NCI-H1930 (cell line): ENCODE results near the gene CDK5RAP2.

Experiments
- DNase-seq, 2 experiments: peaks; one replicate each; lab custom pipeline; 2025; lab: John Stamatoyannopoulos, UW

The CDK5RAP2 gene

DNA sequence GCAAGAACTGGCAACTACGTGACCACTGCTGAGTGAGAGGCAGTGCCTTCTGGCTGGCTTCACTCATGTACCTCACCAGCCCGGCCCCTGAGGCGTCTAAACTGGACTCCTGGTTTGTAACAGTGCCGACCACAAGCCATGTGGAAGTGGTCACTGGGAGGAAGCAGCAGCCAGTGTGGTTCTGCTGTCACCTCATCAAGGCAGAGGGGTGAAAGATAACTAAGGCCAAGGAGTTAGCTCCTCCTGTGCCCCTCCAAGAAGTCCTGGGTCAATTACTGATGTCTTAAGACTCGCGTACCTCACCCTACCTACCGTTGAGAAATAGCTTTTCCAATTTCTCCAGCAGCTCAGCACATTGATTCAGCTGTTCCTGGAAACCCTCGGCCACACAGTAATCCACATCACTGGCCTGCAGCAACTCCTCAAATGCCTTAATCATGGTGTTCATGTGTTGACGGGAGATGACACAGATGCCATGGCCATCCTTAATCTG lies 142.9 kb downstream of the CDK5RAP2 start:
- DNase-seq, result no peak

DNA sequence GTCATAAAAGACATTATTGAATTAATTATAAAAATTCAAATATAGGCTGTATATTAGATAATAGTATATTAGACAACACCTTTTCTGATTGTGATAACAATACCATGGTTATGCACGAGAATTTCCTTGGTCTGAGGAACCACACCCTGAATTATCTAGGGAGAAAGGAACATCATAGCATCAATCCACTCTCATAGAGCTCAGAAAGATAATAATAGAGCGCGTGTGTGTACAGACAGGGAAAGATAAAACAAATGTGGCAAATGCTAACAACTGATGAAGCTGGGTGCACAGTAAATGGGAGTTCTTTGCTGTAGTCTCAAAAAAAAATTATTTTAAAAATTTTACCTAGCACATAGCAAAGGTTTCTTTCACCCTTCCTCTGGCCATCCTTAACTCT lies 143.5 kb downstream of the CDK5RAP2 start:
- no peak for DNase-seq

DNA sequence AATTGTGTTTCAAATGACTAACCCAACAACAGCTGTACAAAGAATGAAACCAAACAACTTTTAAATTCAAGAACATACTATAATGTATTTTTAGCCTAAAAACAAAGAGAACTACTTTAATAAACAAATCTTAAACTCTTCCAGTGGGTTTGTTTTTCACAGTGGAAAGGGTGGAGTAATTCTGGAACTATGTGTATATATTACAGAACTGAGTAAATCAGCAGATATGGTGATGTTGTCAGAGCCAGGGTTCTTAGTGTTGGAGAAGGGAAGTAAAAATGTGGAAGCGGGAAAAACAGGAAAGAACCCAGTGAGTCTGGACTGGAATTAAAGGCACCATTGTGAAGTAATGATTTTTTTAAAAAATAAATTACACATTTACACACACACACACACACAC lies 144.9 kb downstream of the CDK5RAP2 start:
- no peak for DNase-seq

DNA sequence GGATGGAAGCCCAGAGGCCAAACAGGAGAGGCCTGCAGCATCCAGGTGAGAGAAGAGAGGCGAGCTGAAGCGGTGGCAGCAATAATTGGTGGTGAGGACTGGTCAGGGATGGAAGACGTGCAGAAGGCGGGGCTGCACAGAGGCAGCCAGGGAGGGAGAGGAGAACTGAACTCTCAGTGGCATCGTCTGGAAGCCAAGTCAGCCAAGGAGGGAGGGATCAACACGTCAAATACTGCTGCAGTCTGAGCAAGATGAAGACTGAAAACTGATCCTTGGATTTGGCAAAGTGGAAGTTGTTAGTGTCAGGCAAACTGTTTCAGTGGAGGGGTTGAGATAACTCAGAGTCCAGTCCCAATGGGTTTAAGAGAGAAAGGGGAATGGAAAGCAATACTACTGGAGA lies 145.4 kb downstream of the CDK5RAP2 start:
- no peak for DNase-seq

DNA sequence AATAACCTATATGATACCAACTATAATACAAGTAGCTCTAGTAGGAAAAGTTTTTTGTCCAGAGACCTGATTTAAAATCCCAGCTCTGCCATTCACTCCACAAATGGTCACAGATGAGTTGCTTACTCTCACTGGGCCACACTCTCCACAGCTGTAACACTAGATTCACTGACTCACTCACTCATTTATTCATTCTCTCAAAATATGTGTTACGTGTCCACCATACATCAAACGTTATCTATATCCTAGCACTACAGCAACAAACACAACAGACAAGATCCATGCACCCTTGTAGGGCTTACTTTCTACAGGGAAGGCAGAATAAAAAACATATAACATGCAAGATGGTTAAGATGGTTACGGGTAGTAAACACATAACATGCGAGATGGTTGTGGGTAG lies 146.3 kb downstream of the CDK5RAP2 start:
- DNase-seq, result no peak

DNA sequence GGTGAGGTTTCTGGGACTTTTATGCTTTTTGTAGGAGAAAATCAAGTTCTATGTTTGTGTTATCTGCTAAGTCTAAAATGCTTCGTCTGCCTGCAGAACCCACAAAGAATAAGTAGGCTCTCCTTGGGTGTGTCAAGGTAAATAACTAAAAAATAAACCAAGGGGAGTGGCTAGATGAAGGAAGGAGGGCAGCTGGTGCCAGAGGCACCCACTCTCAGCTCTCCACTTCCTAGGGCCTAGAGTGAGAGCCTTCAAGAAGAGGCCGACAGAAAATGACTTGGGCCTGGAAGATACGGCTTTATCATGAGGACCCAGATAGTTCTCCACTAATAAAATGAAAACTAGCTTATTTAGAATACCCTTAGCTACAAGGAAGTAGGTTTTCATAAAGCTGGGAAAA lies 147.4 kb downstream of the CDK5RAP2 start:
- DNase-seq, result no peak

DNA sequence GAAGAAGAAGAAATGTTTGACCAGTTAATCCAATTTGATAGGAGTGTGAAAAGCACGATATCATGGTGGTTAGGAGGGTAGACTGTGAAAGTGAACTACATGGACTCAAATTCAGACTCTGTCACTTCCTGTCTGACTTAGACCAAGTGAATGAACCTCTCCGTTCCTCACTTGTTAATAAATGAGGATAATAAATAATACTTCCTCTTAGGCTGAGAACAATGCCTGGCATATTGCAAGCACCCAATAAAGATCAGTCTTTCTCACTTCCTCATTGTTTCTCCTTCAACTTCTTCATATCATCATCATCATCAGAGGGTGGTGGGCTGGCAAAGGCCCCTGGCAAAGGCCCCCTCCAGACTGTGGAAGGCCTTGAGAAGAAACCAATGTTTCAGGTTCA lies 148.7 kb downstream of the CDK5RAP2 start:
- DNase-seq, result no peak

DNA sequence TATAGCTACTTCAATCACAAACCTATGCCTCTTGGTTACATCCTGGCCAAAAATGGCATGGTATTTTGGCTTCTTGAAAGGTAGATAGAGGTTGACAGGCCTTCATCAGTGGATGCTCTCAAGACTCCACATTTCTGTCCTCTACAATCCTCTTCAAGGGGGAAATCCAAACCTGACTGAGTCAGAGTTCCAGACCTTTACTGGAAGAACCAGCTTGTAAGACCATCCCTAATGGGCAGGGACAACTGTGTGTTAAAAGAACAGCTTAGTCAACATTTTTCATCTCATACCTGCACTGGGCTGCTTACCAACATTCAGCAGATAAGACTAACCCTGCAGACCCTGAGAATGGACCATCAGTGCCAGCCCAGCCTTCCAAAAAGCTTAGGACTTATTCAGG lies 155.7 kb downstream of the CDK5RAP2 start:
- no peak for DNase-seq

DNA sequence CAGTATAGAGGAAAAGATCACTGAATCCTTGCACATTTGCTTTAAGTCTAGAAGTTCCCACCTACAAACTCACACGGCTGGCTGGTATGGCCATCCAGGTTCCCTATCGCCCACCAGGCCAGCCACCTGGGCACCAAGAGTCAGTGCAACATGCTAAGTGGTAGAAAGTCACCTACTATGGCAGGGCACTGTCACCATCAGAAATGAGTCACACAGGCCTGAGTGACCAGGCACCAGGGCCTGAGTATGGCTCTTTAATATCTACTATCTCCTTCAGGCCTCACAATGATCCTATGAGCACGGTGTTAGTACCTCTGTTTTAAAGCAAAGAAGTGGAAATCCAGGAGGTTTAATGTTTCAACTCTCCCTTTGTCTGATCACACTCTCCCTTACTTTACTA lies 156.2 kb downstream of the CDK5RAP2 start:
- no peak for DNase-seq

DNA sequence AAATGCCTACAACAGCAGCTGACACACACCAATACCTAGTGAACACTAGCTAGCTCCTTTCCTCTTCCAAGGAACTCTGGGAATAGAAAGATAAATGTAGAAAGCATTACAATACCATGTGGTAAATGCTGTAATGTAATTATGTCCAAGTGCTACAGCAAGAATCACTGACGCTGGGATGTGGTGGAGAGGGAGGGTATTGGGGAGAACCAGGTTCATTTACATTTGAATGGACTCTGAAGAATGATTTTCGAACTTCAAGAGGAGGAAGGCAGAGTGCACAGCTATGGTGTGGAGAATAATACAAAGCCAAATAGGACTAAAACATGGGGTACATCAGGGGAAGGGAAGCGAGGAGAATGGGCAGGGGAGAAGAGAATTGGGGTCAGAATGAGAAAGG lies 158.0 kb downstream of the CDK5RAP2 start:
- no peak for DNase-seq

DNA sequence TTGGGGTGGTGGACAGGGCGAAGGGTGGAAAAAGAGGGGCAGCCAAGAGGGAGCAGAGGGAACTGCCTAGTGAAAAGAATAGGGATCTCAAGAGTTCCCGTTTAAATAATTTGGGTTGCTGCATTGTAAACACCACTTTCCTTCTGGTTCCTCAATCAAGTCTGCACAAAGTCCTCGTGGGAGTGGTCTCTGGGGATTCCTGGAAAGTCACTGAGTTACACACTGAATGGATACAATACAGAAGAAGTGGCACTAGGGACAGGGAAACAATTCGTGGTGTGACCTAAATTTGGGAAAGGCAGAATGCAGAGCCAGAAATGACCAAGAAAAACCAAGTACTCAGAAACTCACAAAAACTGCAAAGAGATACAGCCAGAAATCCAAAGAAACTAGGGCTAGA lies 161.7 kb downstream of the CDK5RAP2 start:
- DNase-seq, result no peak

DNA sequence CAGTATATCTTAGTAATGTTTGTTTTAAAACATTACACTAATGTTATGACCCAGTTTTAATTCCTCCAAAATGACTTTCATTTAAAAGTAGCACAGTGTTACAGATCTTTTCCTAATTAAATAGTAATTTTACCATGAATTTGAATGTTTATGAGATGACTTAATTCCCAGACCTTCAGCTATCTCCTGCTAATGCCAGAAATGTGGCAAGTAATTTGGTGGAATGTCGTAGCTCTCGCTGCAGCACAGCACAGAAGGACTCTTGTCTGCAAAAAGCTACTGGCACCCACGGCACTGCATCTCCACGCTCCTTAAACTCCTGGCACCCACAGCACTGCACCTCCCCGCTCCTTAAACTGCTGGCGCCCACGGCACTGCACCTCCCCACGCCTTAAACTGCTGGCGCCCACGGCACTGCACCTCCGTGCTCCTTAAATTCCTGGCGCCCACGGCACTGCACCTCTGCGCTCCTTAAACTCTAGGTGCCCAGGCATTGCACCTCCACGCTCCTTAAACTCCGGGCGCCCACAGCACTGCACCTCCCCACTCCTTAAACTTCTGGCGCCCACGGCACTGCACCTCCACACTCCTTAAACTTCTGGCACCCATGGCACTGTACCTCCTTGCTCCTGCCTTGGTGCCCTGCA lies 163.1 kb downstream of the CDK5RAP2 start:
- DNase-seq, result no peak

DNA sequence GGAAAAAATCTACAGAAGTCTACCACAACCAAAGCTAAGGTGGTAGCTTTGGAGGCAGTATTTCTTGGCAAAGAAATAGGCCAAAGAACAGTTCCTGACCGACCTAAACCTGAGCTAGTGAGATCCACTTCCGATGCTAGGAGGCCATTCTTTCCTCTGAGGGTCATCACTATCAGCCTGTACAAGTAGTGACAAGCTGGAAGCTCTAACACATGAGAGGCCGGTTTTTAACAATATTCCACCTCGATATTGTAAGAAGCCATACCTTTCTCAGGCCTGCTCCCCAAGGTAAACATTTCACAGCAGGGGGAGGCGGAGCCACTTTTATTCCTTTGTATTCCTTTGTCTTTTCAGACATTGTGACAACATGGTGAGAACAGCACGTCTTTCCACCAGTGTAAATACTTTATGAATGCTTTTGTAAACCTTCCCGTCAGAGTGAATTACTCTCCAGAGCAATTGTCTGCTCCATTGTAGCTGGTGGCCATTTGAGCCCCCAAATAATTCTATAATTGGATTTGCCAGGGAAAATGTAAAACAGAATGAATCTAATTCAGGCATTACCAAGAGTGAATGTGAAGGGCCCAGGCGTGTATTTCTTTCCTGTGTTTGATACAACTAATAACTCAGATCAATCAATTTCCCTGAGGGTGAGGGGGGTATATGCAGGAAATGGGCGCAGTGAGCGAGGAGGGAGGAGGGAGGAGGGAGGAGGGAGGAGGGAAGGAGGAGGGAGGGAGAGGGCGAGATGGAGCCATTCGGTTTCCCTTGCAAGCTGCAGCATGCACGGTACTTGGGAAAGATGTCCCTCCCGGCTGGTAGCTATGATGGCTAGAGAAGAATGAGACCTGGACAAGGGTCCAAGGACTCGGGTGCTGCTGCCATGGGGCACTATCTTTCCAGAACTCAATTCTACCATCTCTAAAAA lies 166.6 kb downstream of the CDK5RAP2 start:
- DNase-seq, result peak; percentile 66 to 73

DNA sequence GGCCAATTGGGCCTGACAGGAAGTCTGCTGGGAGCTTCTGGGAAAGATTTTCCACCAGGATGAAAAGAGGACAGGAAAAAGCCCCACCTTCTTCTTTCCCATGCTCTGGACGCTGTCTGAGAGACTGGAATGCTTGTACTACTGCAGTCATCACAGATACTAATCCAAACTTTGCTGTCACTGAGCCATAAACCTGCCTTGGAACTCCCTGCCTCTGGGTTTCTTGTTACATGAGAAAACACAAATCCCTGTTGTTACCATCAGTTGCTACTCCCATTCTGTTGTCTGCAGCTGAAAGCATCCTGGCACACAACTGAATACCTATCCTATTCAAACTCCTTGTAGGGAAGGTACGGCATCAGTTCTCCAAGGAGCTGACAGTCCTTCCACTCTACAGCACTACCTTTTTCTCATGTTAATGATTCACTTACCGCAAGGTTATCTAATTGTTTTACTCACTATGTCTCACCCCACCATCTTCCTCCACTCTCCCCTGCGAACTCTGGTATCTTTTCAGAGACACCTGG lies 167.5 kb downstream of the CDK5RAP2 start:
- DNase-seq, result no peak

DNA sequence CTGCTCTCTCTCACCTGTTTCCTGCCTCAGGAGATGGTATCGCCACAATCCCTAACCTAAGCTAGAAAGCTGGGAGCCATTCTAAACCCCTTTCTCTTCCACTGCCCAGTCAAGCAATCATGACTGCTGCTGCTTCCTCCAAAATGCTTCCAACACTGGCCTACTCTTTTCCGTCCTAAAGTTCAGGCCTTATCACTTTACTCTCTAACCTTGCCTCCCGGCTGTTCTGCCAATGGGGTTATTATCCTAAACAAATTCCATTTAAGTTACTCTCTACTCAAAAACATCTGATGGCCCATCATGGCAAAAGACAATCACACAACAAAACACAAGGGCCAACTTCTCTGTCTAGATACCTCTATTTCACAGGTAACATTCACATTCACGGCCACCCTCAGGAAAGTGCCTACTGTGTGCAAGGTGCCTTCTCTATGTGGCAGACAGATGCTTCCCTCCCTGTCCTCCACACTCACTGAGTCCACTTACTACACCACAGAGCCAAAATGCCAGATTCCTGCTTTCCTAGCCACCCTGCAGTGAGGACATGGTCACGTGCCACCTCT lies 168.0 kb downstream of the CDK5RAP2 start:
- DNase-seq, result no peak

DNA sequence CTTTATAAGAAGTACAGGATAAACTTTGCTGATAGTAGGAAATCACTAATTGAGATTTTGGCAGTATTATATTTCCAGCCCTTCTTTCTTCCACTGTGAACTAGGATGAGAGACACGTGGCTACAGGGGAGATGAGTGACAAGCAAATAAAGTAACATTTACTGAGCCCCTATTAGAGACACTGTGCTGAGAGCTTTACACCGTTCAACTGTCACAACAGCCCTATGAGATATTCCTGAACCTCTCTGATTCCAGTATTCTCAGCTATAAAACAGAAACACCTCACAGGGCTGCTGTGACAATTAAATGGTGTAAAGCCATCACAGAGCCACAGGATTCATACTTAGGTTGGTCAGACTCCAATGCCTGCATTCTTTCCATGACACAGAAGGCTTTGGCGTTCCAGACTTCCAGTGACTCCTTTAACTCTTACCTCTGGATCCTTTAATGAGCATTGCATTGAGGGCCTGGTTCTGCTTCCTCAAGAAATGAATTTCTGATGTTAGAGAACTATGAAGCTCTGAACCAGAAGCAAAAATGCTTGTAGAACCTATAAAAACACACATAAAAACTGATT lies 169.0 kb downstream of the CDK5RAP2 start:
- DNase-seq, result no peak

DNA sequence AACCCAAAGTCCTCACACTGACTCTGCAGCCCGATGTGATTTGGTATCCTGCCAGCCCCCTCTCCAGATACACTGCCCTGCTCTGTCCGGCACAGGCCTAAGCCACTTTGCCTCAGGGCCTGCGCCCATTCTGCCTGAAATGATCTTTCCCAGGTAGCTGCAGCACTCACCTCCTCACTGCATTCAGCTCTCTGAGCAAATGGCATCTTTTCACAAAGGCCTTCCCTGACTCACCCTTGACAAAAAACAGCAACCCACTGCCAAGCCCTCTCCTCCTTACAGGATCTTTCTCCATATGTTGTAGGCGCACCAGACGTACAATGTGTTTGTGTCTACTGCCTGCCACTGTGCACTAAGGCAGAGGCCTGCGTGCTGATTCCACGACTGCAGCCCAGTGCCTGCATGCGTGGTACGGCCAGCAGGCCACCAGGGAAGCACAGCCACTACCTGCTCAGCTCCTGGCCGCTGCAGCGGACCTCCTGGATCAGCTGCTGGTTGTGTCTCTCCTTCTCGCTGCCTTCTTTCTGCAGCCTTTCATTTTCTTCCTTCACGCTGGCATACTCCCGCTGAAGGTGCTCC lies 171.2 kb downstream of the CDK5RAP2 start:
- no peak for DNase-seq

DNA sequence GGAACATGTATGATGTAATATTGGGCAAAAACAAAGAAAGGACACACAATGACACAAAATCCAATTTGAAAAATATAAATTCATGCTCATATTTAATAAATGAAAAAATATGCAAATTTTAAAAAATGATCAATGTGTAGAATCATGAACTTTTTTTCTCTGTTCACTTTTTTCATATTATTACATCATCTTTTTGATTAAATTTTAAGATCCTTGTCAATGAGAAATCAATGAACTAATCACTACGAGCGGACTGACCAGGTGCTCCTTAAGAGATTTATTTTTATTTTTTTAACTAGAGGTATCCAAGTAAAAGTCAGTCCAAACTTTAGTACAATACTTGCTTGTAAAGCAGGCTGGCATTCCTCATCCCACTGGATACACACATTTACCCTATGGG lies 174.1 kb downstream of the CDK5RAP2 start:
- DNase-seq, result no peak

DNA sequence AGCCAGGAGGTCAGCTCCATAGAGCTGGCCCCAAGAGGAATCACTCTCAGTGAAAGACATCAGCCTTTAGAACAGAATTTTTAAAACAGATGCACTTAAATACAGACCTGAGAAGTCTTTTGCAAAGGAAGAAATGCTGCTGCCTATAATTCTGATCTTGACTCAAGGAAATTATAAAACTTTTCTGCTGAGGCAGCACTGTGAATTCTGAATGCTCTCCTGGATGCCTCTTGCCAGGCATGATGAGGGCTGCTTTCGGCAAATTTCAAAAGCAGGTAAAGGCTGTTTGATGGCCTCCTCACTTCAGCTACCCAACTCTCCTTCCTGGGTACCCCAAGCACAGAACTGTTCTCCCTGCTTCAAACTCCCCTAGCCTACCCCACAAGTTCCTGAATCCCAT lies 174.8 kb downstream of the CDK5RAP2 start:
- no peak for DNase-seq

DNA sequence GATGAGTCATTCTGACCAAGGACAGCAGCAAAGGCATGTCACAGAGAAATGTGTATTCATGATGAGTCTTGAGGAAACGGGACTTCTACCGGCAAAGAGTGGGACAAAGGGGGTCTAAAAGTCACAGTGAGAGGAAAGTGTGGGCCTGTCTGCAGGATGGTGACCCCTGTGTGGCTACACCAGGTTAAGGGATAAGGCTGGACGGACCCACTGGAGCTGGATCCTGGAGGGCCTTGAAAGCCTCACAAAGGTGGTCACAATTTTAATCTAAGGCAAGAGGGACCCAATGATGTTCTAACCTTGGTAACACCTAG lies 176.5 kb downstream of the CDK5RAP2 start:
- DNase-seq, result no peak

DNA sequence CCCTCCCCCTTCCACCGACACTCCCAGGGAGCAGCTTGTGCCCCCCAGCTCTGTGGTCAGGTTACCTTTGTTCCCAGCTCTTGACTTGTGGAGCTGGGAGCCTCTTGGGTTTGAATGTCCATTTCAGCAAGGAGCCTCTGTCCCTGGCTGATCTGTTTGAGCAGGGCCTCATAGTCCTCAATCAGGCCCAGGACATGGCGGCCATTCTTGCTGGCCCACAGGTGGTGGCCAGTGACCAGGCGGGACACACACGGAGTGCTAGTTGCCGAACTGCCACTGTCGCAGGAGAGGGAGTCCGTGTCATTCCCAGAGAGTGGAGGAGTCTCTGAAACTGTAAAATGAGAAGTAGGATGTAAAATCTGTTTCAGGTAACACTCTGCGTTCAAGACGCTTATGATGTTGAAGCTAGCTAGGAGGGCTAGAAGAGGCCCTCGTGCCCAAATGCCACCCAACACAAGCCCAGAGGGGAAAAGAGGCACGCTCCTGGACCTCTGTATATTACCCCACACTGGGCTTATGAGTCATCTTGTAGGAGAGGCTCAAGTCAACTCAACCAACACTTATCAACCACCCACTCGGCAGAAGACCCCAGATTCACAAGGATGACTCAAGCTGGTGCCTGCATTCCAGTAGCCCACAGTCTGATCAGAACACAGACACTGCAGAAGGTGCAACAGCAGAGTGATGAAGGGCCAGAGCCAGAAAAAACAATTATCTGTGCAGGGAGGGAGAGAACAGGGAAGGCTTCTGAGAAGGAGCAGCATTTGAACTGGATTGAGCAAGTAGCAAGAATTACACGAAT lies 177.0 kb downstream of the CDK5RAP2 start:
- DNase-seq, result no peak
